ENCODE measurements around the gene DENND11.
A peak's percentile ranks its signal among the peaks of the same experiment; 100 is the strongest.

The DENND11 gene

GRCh38 chr7:141702047-141702567 lies at the start of gene DENND11:
DENND11 (minus strand) TSS chr7:141702166; CDS start chr7:141702153, 13 bp downstream.
- peak; percentile 65 for DNase-seq

- no peak for DNase-seq
Observed at GRCh38 chr7:141748396-141748795, 46.4 kb upstream of the DENND11 start.

GRCh38 chr7:141744131-141744530 lies 42.2 kb upstream of the DENND11 start:
- no peak for DNase-seq

GRCh38 chr7:141742229-141742628 lies 40.3 kb upstream of the DENND11 start:
- DNase-seq: no peak

- DNase-seq: no peak
Observed at GRCh38 chr7:141739250-141739649, 37.3 kb upstream of the DENND11 start.

- DNase-seq: no peak
Observed at GRCh38 chr7:141738592-141739013, 36.6 kb upstream of the DENND11 start.

- DNase-seq: peak; percentile 91
Observed at GRCh38 chr7:141737836-141738591, 36.0 kb upstream of the DENND11 start, which contains the start of gene SSBP1. SSBP1 (plus strand) TSS chr7:141738358; CDS start chr7:141739167, 809 bp downstream.

- DNase-seq: no peak
Observed at GRCh38 chr7:141737118-141737835, 35.3 kb upstream of the DENND11 start.

GRCh38 chr7:141731476-141732149 lies 29.6 kb upstream of the DENND11 start:
- no peak for DNase-seq

GRCh38 chr7:141729020-141729419 lies 27.1 kb upstream of the DENND11 start:
- no peak for DNase-seq

- DNase-seq: no peak
Observed at GRCh38 chr7:141722529-141722928, 20.6 kb upstream of the DENND11 start.

GRCh38 chr7:141717450-141717849 lies 15.5 kb upstream of the DENND11 start:
- no peak for DNase-seq

- no peak for DNase-seq
Observed at GRCh38 chr7:141715794-141716689, 14.1 kb upstream of the DENND11 start.

- DNase-seq: no peak
Observed at GRCh38 chr7:141715018-141715417, 13.1 kb upstream of the DENND11 start.

- no peak for DNase-seq
Observed at GRCh38 chr7:141714571-141714970, 12.6 kb upstream of the DENND11 start.

- DNase-seq: no peak
Observed at GRCh38 chr7:141713890-141714289, 11.9 kb upstream of the DENND11 start.

- DNase-seq: no peak
Observed at GRCh38 chr7:141712603-141713255, 10.8 kb upstream of the DENND11 start.

GRCh38 chr7:141710301-141710700 lies 8.3 kb upstream of the DENND11 start:
- DNase-seq: no peak

GRCh38 chr7:141709749-141710148 lies 7.8 kb upstream of the DENND11 start:
- DNase-seq: no peak

- no peak for DNase-seq
Observed at GRCh38 chr7:141709318-141709717, 7.4 kb upstream of the DENND11 start.

GRCh38 chr7:141708351-141708750 lies 6.4 kb upstream of the DENND11 start, which contains the start of gene WEE2:
WEE2 (plus strand) TSS chr7:141708353; CDS start chr7:141708759, 406 bp downstream.
- no peak for DNase-seq

All from stimulated activated CD4-positive, alpha-beta T cell treated with anti-CD3 and anti-CD28 coated beads, Interleukin-15, amount 100 ng/mL, for 24 hours (primary cell).